Measurements from ENCODE around the gene SPATA9. TPM values are rescaled to one million over a fixed set of nuclear protein-coding genes. Genes with fewer than 3 reads are reported as not detected.

Gene SPATA9
- 2.4 TPM for polyA plus RNA-seq (ENCODE audit: insufficient read length)
- long read RNA-seq, donor 1 = 0 reads
- long read RNA-seq, donor 2 = 0 reads
- long read RNA-seq, donor 3 = 0 reads
- long read RNA-seq, donor 4 = 0 reads
- long read RNA-seq, donor 5 = 0 reads
- long read RNA-seq, donor 6 = 0 reads
- long read RNA-seq, donor 7 = 0 reads
- long read RNA-seq, donor 8 = 0 reads

- no peak for DNase-seq
These were observed at the start of gene SPATA9 for GRCh38 chr5:95682891-95683290. SPATA9 (minus strand) TSS chr5:95682991; CDS start chr5:95682854, 137 bp downstream.

GRCh38 chr5:95731571-95732554 is 49.1 kb upstream of the SPATA9 start:
- DNase-seq = peak; percentile 59

GRCh38 chr5:95730730-95731570 is 48.2 kb upstream of the SPATA9 start, which contains the start of gene RHOBTB3:
RHOBTB3 (plus strand) TSS chr5:95731336; CDS start chr5:95731683, 347 bp downstream.
- DNase-seq = peak; percentile 90

- DNase-seq = no peak
These were observed 47.4 kb upstream of the SPATA9 start for GRCh38 chr5:95730011-95730700.

GRCh38 chr5:95729115-95730010 is 46.6 kb upstream of the SPATA9 start:
- no peak for DNase-seq

- no peak for DNase-seq
These were observed 45.8 kb upstream of the SPATA9 start for GRCh38 chr5:95728494-95729114.

- no peak for DNase-seq
These were observed 45.0 kb upstream of the SPATA9 start for GRCh38 chr5:95727764-95728191.

GRCh38 chr5:95726811-95727763 is 44.3 kb upstream of the SPATA9 start:
- DNase-seq = no peak

GRCh38 chr5:95725937-95726810 is 43.4 kb upstream of the SPATA9 start:
- DNase-seq = no peak

- DNase-seq = no peak
These were observed 42.5 kb upstream of the SPATA9 start for GRCh38 chr5:95725071-95725820.

GRCh38 chr5:95723632-95724369 is 41.0 kb upstream of the SPATA9 start:
- no peak for DNase-seq

- no peak for DNase-seq
These were observed 38.9 kb upstream of the SPATA9 start for GRCh38 chr5:95721582-95722295.

GRCh38 chr5:95720094-95720786 is 37.4 kb upstream of the SPATA9 start:
- DNase-seq = no peak

GRCh38 chr5:95718738-95719137 is 35.9 kb upstream of the SPATA9 start:
- DNase-seq = no peak

- no peak for DNase-seq
These were observed 35.4 kb upstream of the SPATA9 start for GRCh38 chr5:95718203-95718602.

All from left kidney (tissue), 8 donors.